ENCODE data around the gene CUX1. TPM values are rescaled to one million over a fixed set of nuclear protein-coding genes. Genes with fewer than 3 reads are reported as not detected.

Gene CUX1
- total and polyA plus RNA-seq, 12 donors = 34.5 to 176 (median 145) TPM

DNA sequence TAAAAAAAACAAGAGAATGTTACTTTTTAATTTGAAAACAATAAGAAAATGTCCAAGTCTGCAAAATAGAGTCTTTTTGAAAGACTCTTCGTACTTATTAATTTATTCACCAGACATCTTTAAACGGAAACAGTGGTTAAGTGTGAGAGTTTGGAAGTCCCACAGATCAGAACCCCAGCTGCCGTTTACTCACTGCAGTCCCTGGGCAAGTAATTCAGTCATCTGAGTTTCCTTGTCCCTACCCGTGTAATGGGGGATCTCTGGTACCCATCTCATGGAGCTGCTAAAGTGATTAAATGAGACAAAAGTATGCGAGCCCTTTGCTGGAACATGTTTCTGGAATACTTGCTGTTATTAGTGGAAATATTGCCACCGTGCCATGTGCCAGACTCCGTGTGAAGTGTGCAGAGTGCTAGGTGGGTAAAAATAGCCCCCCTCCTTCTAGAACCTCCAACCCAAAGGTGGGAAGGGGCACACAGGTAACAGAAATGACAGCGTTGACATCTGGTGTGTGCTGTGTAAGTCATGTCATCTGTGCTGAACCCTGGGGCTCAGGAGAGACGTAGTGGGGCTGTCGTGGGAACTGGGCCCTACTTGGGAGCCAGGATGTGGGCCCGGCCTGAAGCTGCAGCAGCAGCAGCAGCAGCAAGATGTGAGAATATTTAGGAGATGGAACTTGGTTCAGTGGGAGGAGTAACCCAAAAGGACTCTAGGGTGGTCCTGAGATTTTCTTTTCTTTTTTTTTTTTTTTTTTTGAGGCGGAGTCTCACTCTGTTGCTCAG is 140.5 kb downstream of the CUX1 start:
- H3K36me3 ChIP-seq = peaks cover 0 to 10% (median 0%) of the 10 kb centered on the region in 9 donors
- intact Hi-C loops (cut with DNase I) = no loop called here
- TF ChIP-seq CTCF (IDR thresholded peaks at IDR 0.05) = no peak
- peak overlapping the region in 6 of 10 donors; percentile 3 to 93 (median 84) for H3K27ac ChIP-seq
- no peaks in the 10 kb centered on the region for H3K9me3 ChIP-seq
- 64 to 69% methylated on average over 11 to 12 of the region's 12 CpGs for WGBS, 2 donors
- DNase-seq = no peak
- H3K27me3 ChIP-seq = no peaks in the 10 kb centered on the region
- H3K4me1 ChIP-seq = peaks cover 3 to 72% (median 34%) of the 10 kb centered on the region in 9 donors
- no peak overlapping the region for H3K4me3 ChIP-seq
- no peak for ATAC-seq

- Histone ChIP-seq H3K27ac (no peak overlapping the region), H3K36me3 (peaks cover 0 to 10% (median 0%) of the 10 kb centered on the region in 9 donors), H3K27me3 (no peaks in the 10 kb centered on the region), H3K4me3 (no peak overlapping the region), H3K9me3 (no peaks in the 10 kb centered on the region), H3K4me1 (peaks cover 3 to 61% (median 21%) of the 10 kb centered on the region in 9 donors)
- 90 to 94% methylated on average over 9 of the region's 9 CpGs for WGBS, 2 donors
- ATAC-seq = no peak
- intact Hi-C loops (cut with DNase I) = no loop called here
- DNase-seq = no peak
- TF ChIP-seq CTCF (IDR thresholded peaks at IDR 0.05) = no peak
These were observed 141.9 kb downstream of the CUX1 start for GRCh38 chr7:101959342-101959741.

GRCh38 chr7:101959829-101960228 is 142.4 kb downstream of the CUX1 start:
- Histone ChIP-seq H3K27ac (peak overlapping the region in 1 of 10 donors; percentile 41), H3K4me1 (peaks cover 3 to 59% (median 19%) of the 10 kb centered on the region in 9 donors), H3K36me3 (peaks cover 0 to 10% (median 0%) of the 10 kb centered on the region in 9 donors), H3K4me3 (no peak overlapping the region), H3K27me3 (no peaks in the 10 kb centered on the region), H3K9me3 (no peaks in the 10 kb centered on the region)
- intact Hi-C loops (cut with DNase I) = no loop called here
- DNase-seq (no peak), ATAC-seq (no peak)
- 97 to 98% methylated on average over 17 of the region's 17 CpGs for WGBS, 2 donors
- no peak for TF ChIP-seq CTCF (IDR thresholded peaks at IDR 0.05)

DNA sequence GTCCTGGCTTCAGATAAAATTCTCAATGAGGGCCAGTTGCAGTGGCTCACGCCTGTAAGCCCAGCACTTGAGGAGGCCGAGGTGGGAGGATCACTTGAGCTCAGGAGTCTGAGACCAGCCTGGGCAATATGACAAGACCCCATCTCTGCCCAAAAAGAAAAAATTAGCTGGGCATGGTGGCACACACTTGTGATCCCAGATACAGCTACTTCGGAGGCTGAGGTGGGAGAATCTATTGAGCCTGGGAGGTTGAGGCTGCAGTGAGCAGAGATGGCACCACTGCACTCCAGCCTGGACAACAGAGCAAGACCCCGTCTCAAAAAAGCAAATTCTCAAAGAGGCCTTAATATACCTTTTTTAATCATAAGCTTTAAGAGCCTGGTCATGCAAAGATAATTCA is 142.9 kb downstream of the CUX1 start:
- Histone ChIP-seq H3K36me3 (peaks cover 0 to 10% (median 0%) of the 10 kb centered on the region in 9 donors), H3K4me1 (peaks cover 3 to 58% (median 14%) of the 10 kb centered on the region in 9 donors), H3K27me3 (no peaks in the 10 kb centered on the region), H3K4me3 (no peak overlapping the region), H3K27ac (peak overlapping the region in 3 of 10 donors; percentile 19 to 41 (median 35)), H3K9me3 (no peaks in the 10 kb centered on the region)
- WGBS, 2 donors = 95 to 99% methylated on average over 4 of the region's 4 CpGs
- no peak for TF ChIP-seq CTCF (IDR thresholded peaks at IDR 0.05)
- DNase-seq = no peak
- no peak for ATAC-seq
- intact Hi-C loops (cut with DNase I) = no loop called here

All from heart right ventricle (tissue), 16 donors.